AG09309 (cell line): Measurements from ENCODE around the gene TTC7B.

Experiments used
- DNase-seq: peaks from one replicate; pipeline ENCODE4 v3.0.0-alpha.2; 2010; ENCODE audit warnings: low read depth
- H3K4me3 ChIP-seq: 2 replicates; pipeline ENCODE4 v1.5.1; 2011; ENCODE audit warnings: mild to moderate bottlenecking, low read depth, low read length, moderate library complexity; ENCODE audit not compliant: control insufficient read depth
- CTCF ChIP-seq: IDR thresholded peaks from 2 replicates; pipeline ENCODE4 v1.5.1; 2011; ENCODE audit warnings: mild to moderate bottlenecking, low read depth, low read length, inconsistent platforms; ENCODE audit not compliant: insufficient read depth, control insufficient read depth; ENCODE audit errors: missing control alignments

The TTC7B gene

DNA sequence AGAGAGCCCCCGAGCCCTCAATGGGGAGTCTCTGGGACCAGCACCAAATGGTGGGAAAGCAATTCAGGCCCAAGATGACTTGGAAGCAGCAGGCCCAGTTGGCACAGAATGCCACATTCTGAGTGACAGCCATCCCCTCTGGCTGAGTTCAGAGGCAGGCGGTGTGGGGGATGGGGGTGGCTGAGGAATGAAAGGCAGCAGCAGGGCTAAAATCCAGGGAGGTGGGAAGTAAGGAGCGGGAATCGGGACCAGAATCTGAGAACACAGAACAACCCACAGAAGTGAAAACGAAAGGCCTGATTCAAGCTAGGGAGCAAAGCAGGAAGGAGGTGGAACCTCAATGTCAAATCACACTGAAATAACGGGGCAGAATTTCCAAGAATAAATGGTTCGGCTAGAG, 248.2 kb downstream of the TTC7B start:
- H3K4me3 ChIP-seq, result no peak overlapping the region
- TF ChIP-seq CTCF, result no peak
- DNase-seq, result no peak

DNA sequence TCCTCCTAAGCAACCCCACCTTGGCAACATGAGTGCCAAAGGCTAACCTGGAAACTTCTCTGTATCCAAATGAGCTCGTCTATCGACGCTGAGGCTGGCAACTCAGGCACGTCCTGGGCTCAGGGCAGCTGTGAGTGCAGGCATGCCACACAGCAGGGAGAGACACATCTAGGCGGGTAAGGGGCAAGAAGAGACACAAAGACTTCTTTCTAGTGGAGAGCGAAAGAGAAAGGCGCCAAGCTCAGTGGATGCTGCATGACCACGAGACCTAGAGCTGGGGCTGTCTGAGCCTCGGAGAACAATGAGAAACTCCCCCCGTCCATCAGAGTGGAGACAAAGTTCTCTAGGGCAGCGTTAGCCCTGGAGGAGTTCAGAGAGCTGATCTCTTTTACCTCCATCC, 249.0 kb downstream of the TTC7B start:
- TF ChIP-seq CTCF, result no peak
- no peak overlapping the region for H3K4me3 ChIP-seq
- DNase-seq, result no peak

DNA sequence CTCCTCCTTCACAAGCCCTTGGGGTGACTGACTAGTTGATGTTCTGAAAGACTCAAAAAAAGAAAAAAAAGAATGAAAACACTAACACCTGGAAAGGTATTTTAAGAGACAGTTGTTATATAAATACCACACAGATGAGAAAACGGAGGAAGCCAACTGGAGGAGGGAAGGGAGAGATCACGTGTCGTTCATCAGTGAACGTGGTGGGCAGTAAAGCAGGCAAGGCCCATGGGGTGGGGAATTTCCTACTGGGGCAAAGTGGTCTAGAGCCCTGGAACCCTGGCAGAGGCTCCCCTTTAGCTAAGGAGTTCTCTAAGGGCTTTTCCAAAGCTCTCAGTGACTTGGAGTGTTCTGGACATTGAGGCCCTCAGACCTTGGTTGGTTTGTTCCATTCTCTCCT, 249.7 kb downstream of the TTC7B start:
- no peak overlapping the region for H3K4me3 ChIP-seq
- TF ChIP-seq CTCF, result no peak
- DNase-seq, result no peak

DNA sequence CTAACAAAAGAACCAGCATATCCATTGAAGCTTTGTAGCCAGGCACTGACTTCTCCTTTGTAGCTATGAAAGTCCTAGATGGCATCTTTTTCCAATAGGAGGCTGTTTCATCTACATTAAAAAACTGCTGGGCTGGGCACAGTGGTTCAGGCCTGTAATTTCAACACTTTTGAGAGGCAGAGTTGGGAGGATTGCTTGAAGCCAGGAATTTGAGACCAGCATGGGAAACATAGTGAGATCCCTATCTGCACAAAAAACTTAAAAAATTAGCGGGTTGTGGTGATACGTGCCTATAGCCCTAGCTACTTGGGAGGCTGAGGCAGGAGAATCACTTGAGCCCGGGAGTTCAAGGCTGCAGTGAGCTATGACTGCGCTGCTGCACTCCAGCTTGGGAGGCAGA, 251.7 kb downstream of the TTC7B start:
- no peak for DNase-seq
- TF ChIP-seq CTCF, result no peak
- H3K4me3 ChIP-seq, result no peak overlapping the region

GRCh38 chr14:90562652-90563051, 253.6 kb downstream of the TTC7B start:
- no peak for TF ChIP-seq CTCF
- H3K4me3 ChIP-seq, result no peak overlapping the region
- DNase-seq, result no peak

- DNase-seq, result no peak
- no peak for TF ChIP-seq CTCF
- H3K4me3 ChIP-seq, result no peak overlapping the region
These were observed 254.3 kb downstream of the TTC7B start for GRCh38 chr14:90561920-90562319.

GRCh38 chr14:90560991-90561390, 255.2 kb downstream of the TTC7B start:
- H3K4me3 ChIP-seq, result no peak overlapping the region
- no peak for TF ChIP-seq CTCF
- no peak for DNase-seq
